Upper lobe of left lung (tissue), 6 donors: ENCODE data around the gene TRIM40. TPM values are rescaled to one million over a fixed set of nuclear protein-coding genes. Genes with fewer than 3 reads are reported as not detected.

Experiments
- ATAC-seq, 2 donors: fragments of 200-7000 bp; cut with Tn5 transposase; one replicate each; pipeline ENCODE4 v1.9.1; 2022; ENCODE audit warnings: mild to moderate bottlenecking in 2 of 2, moderate library complexity in 2 of 2; ENCODE audit not compliant: low FRiP score in 2 of 2
- DNase-seq, 2 donors: peaks; one replicate each; pipeline ENCODE4 v3.0.0-alpha.2; 2019 to 2020
- H3K27ac ChIP-seq, 4 donors: fragments of 200-600 bp; sonication (generic); one replicate each; pipeline ENCODE4 v1.5.1; 2016 to 2019
- H3K27me3 ChIP-seq, 4 donors: fragments of 200-600 bp; sonication (generic); one replicate each; pipeline ENCODE4 v1.5.1; 2017 to 2019
- H3K36me3 ChIP-seq, 4 donors: fragments of 200-600 bp; sonication (generic); one replicate each; pipeline ENCODE4 v1.5.1; 2016 to 2019
- H3K4me1 ChIP-seq, 4 donors: fragments of 200-600 bp; sonication (generic); one replicate each; pipeline ENCODE4 v1.5.1; 2018 to 2019
- H3K4me3 ChIP-seq, 4 donors: fragments of 200-600 bp; sonication (generic); one replicate each; pipeline ENCODE4 v1.5.1; 2017 to 2019; ENCODE audit warnings: mild to moderate bottlenecking in 2 of 4, moderate library complexity in 1 of 4
- H3K9me3 ChIP-seq, 4 donors: fragments of 200-600 bp; sonication (generic); one replicate each; pipeline ENCODE4 v1.5.1; 2018 to 2019
- EP300 ChIP-seq, 4 donors: sonication (generic); formaldehyde crosslinking; IDR thresholded peaks; one replicate each; pipeline ENCODE4 v1.5.1; 2017; ENCODE audit warnings: antibody characterized with exemption in 4 of 4, control low read depth in 2 of 4
- POLR2A ChIP-seq, 4 donors: fragments of 450-650 bp; IDR thresholded peaks; one replicate each; pipeline ENCODE4 v1.5.1; 2016 to 2017; ENCODE audit warnings: antibody characterized with exemption in 4 of 4, mild to moderate bottlenecking in 2 of 4
- POLR2AphosphoS5 ChIP-seq, 2 donors: sonication (generic); formaldehyde crosslinking; IDR thresholded peaks; one replicate each; pipeline ENCODE4 v1.5.1; 2017; ENCODE audit warnings: antibody characterized with exemption in 2 of 2
- WGBS, 2 donors: methylation state at CpG; one replicate each; pipeline ENCODE4 v1.1.5; 2017 to 2018; 5-methylcytosine and 5-hydroxymethylcytosine counted together
- total RNA-seq, 6 donors: library from RNA; depleted of rRNA in 4 of 6; stranded (reverse); fragments of >200 nt in 4 of 6; gene quantifications; one replicate each; pipeline versions ENCODE4 v1.1.0 to v1.2.1, GENCODE V29; 2016 to 2021
- TF ChIP-seq, protein P1 (sequence below), 6 experiments: fragments of 450-650 bp in 4 of 6; fragments of 200-600 bp in 2 of 6; sonication (generic) in 2 of 6; IDR thresholded peaks; one replicate each; pipeline ENCODE4 v1.5.1; 2016 to 2019; ENCODE audit warnings: antibody characterized with exemption in 6 of 6
- donor health status: DM: no; HTN: no; CAD: no; lungs with moderate emphysema.
- donor health status: DM: no; HTN: yes; CAD: no; lungs with severe emphysema.

The TRIM40 gene
- total RNA-seq, 6 donors from 2014 or later = not detected

DNA sequence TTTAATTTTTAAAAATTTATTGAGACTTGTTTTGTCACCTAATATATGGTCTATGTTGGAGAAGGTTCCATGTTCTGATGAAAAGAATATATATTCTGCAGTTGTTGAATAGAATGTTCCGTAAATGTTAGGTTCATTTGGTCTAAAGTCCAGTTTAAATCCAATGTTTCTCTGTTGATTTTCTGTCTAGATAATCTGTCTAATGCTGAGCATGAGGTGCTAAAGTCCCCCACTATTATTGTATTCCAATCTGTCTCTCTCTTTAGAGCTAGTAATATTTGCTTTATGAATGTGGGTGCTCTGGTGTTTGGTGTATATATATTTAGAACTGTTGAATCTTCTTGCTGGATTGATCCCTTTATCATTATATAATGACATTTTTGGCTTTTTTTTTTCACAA, 42.9 kb downstream of the TRIM40 start:
- WGBS, 2 donors = 92 to 93% methylated on average over 1 of the region's 1 CpG

DNA sequence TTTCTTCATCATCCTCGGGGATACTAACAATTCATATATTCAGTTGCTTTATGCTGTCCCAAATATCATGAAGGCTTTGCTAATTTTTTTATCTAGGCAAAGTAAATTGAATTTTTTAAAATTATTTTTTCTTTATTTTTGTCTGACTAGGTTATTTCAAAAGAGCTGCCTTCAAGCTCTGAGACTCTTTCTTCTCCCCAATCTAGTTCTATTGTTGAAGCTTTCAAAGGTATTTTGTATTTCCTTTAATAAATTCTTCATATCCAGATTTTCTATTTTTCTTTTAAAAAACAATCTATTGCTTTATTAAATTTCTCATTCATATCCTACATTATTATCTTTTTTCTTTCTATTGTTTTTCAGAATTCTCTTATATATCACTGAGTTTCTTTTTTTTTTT, 44.2 kb downstream of the TRIM40 start:
- no peak for DNase-seq
- TF ChIP-seq POLR2A (IDR thresholded peaks at IDR 0.05) (no peak), EP300 (IDR thresholded peaks at IDR 0.05) (no peak), POLR2AphosphoS5 (IDR thresholded peaks at IDR 0.05) (no peak)
- TF ChIP-seq, protein P1, sequence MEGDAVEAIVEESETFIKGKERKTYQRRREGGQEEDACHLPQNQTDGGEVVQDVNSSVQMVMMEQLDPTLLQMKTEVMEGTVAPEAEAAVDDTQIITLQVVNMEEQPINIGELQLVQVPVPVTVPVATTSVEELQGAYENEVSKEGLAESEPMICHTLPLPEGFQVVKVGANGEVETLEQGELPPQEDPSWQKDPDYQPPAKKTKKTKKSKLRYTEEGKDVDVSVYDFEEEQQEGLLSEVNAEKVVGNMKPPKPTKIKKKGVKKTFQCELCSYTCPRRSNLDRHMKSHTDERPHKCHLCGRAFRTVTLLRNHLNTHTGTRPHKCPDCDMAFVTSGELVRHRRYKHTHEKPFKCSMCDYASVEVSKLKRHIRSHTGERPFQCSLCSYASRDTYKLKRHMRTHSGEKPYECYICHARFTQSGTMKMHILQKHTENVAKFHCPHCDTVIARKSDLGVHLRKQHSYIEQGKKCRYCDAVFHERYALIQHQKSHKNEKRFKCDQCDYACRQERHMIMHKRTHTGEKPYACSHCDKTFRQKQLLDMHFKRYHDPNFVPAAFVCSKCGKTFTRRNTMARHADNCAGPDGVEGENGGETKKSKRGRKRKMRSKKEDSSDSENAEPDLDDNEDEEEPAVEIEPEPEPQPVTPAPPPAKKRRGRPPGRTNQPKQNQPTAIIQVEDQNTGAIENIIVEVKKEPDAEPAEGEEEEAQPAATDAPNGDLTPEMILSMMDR (IDR thresholded peaks at IDR 0.05) = no peak
- Histone ChIP-seq H3K36me3 (peaks cover 0 to 11% (median 5%) of the 10 kb centered on the region in 4 donors), H3K27ac (no peak overlapping the region), H3K4me1 (no peaks in the 10 kb centered on the region), H3K27me3 (no peaks in the 10 kb centered on the region), H3K4me3 (no peak overlapping the region), H3K9me3 (peaks cover 0 to 7% (median 3%) of the 10 kb centered on the region in 4 donors)
- ATAC-seq = no peak
- WGBS, 2 donors = 83 to 93% methylated on average over 1 of the region's 1 CpG

More for the DNA sequence above, 42.9 kb downstream of the TRIM40 start:
- Histone ChIP-seq H3K36me3 (no peaks in the 10 kb centered on the region), H3K27me3 (no peaks in the 10 kb centered on the region), H3K4me1 (no peaks in the 10 kb centered on the region), H3K9me3 (peaks cover 0 to 7% (median 3%) of the 10 kb centered on the region in 4 donors), H3K4me3 (no peak overlapping the region), H3K27ac (no peak overlapping the region)
- ATAC-seq (no peak), DNase-seq (no peak)
- TF ChIP-seq EP300 (IDR thresholded peaks at IDR 0.05) (no peak), POLR2A (IDR thresholded peaks at IDR 0.05) (no peak), POLR2AphosphoS5 (IDR thresholded peaks at IDR 0.05) (no peak)
- TF ChIP-seq, protein P1 (IDR thresholded peaks at IDR 0.05) = no peak

DNA sequence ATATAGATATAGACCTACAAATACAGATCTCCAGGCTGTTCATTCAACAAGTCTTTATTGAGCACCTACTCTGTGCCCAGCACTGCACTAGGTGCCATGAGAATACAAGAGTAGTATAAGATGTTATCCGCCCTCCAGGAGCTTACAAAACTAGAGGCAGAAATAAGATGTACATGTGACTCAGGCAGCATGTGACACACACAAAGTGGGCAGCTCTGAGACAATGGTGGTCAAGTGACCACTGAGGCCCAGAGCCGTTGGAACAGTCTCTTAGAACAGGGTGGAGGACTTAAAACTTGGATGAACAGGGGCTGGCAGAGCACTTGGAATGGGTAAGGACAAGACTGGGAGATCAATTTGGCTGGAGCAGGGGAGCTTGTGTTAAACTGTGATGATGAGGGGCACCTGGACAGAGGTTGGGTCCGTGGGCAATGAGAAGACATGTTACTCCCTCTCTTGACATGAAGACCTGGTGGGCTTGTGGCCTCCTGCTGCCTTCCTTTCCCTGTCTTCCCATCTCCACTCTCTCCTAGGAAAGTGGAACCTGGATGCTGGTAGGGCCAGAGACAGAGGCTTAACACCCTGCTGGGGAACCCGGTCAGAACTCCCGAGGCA, 48.6 kb downstream of the TRIM40 start:
- H3K27ac ChIP-seq = no peak overlapping the region
- peaks cover 10 to 49% (median 33%) of the 10 kb centered on the region in 4 donors for H3K36me3 ChIP-seq
- WGBS, 2 donors = 92 to 97% methylated on average over 5 of the region's 5 CpGs
- H3K9me3 ChIP-seq = peaks cover 0 to 7% (median 2%) of the 10 kb centered on the region in 4 donors
- H3K4me3 ChIP-seq = no peak overlapping the region
- H3K27me3 ChIP-seq = no peaks in the 10 kb centered on the region
- DNase-seq = no peak
- no peaks in the 10 kb centered on the region for H3K4me1 ChIP-seq
- ATAC-seq = peak in 1 of 2 donors; percentile 11
- no peak for TF ChIP-seq POLR2A (IDR thresholded peaks at IDR 0.05)
- TF ChIP-seq, protein P1 (IDR thresholded peaks at IDR 0.05) = no peak
- TF ChIP-seq POLR2AphosphoS5 (IDR thresholded peaks at IDR 0.05) = no peak
- no peak for TF ChIP-seq EP300 (IDR thresholded peaks at IDR 0.05)

DNA sequence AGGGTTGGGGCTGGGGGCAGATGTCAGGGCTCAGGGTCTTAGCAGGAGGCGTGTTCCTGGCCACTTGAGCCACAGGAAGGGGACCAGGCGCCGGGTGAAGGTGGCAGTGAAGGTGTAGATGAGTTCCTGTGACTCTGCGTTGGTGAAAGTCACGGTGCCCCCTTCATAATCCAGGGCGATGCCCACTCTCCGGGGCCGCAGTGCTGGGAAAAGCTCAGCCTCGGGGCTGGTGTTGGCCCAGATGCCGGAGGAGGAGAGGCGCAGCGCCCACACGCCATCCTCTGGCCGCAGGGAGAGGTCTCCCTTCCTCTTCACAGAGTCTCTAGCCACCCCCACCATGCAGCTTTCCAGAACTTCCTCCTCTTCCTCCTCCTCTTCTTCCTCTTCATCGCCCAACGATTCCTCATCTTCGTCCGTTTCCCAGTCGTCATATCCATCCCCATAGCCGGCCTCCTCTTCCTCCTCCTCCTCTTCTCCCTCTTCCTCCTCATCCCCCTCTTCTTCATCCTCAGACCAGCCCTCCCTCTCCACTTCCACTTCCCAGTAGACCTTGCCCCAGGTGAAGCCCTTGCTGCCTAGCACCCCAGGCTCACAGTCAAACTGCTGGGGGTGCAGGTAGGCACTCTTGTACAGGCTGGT, 50.0 kb downstream of the TRIM40 start:
- WGBS, 2 donors = 93% methylated on average over 17 to 20 of the region's 20 CpGs
- Histone ChIP-seq H3K27me3 (no peaks in the 10 kb centered on the region), H3K4me1 (no peaks in the 10 kb centered on the region), H3K36me3 (peaks cover 19 to 63% (median 45%) of the 10 kb centered on the region in 4 donors), H3K9me3 (no peaks in the 10 kb centered on the region), H3K4me3 (no peak overlapping the region), H3K27ac (no peak overlapping the region)
- DNase-seq = peak in 1 of 2 donors; percentile 63
- TF ChIP-seq POLR2AphosphoS5 (IDR thresholded peaks at IDR 0.05) (no peak), POLR2A (IDR thresholded peaks at IDR 0.05) (no peak), EP300 (IDR thresholded peaks at IDR 0.05) (no peak)
- TF ChIP-seq, protein P1 (IDR thresholded peaks at IDR 0.05) = no peak
- no peak for ATAC-seq
